GM19035 (cell line): ENCODE data around the gene CDHR2.
"Not testable (repeated sequence)": the region's sequence is repeated elsewhere in the genome, so short reads cannot be mapped to it uniquely, and the experiment has no call there.

Experiments
- ATAC-seq: cut with Tn5 transposase; IDR thresholded peaks from one replicate; pipeline ENCODE4 v1.9.1; 2021; ENCODE audit not compliant: unreplicated experiment

Gene CDHR2

DNA sequence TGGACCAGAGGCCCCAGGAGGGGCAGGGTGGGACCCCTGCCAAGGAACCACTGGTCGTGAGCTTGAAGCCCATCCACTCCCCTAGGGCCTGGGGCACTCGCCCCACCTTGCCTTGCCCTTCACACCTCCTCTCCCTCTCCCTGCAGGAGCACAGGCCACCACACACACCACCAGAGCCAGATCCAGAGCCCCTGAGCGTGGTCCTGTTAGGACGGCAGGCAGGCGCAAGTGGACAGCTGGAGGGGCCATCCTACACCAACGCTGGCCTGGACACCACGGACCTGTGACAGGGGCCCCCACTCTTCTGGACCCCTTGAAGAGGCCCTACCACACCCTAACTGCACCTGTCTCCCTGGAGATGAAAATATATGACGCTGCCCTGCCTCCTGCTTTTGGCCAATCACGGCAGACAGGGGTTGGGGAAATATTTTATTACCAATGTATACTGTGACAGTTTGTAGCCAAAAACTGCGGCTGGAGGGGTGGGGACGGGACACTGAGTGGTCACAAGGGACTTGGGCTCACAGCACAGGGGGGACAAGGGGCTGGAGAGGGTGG is 46.3 kb downstream of the CDHR2 start:
- no peak for ATAC-seq

DNA sequence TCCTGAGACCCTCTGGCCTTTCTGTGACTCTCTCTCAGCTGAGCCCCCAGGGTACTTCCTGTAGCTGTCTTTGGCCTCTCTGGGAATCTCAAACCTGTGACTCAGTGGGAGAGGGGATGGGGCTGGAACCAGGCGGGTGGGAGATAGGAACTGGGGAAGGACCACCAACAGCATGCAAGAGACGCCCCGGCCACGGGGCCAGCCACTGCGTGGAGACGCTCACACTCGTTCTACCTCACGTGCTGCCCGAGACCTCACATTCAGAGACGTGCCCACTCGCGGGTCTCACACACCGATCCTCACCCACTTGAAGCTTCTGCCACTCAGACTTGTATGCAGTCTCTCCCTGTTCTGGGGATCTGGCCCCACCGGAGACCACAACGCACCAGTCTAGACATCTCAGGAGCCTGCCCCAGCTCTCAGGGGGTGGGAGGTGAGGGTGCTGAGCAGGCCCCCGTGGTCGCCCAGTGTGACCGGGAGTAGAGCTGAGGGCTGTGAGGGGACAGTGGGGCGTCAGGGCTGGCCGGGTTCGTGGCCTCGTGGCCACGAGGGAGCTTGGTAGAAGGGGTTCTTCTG is 47.0 kb downstream of the CDHR2 start:
- no peak for ATAC-seq

DNA sequence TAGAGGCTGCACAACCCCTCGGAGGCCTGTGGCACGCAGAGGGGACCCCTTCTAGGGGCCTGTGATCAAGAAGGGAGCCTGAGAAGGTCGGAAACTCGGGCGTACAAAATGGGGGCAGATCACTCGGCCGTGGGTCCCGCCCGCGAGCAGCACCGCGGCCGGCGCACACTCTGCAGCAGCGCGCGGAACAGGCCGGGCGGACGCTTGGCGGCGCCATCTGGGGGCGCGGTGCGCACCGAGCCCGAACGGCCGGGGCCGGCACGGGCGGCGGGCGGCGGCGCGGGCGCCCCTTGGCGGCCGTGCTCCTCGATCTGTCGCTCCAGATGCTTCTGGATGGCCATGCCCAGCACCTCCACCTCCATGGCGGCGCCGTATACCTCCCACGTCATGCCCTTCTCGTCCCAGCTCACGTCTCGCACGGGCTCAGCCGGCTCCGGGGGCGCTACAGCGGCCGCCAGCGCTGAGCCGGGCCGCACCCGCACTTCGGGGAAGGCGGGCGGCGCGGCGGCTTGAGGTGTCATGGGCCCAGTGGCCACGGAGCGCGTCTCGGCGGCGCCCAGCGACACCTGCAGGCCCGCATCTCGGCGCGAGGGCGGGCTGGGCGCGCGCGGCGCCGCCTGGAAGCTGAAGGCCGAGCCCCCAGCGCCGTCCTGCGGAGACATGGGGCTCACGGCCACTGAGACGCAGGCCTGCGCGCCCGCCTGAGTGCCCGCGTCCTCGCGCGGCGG is 47.7 kb downstream of the CDHR2 start:
- ATAC-seq = peak; percentile 40

DNA sequence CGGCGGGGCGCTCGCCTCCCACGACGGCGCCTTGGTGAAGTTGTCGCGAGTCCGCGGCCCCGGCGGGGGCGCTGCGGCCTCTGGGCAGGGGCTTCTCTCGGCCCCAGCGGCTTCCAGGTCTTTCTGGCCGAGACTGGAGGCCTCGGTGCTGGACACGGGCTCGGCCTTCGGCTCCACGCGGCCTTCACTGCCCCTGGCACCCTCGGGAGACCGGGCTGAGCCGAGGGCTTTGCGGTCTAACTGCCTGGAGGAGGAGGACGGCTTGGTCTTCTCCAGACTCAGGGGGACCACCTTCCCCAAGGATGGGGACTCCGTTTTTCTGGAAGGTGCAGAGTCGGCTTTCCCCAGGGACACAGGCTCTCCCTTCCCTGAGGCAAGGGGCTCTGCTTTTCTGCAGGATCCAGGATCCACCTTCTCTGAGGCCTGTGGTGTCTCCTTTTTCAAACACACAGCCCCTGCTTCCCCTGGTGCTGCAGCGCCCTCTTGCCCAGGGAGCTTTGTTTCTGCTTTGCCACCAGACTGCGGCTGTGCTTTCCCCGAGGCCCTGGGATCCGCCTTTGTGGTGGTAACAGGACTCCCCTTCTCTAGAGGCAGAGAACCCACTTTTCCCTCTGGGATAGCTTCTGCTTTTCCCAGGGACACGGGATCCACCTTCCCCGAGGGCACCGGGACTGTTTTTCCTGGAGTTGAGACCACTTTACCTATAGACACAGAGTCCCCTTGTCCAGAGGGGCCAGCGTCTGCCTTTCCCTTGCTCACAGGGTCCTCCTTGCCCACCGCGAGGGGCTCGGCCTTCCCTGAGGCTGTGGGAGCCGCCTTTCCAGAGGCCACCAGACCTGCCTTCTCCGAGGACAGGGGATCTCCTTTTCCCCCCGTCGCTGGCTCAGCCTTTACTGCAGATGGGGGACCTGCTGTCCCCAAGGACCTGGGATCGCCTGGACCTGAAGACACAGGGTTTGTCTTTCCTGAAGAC is 48.6 kb downstream of the CDHR2 start:
- ATAC-seq = no peak

DNA sequence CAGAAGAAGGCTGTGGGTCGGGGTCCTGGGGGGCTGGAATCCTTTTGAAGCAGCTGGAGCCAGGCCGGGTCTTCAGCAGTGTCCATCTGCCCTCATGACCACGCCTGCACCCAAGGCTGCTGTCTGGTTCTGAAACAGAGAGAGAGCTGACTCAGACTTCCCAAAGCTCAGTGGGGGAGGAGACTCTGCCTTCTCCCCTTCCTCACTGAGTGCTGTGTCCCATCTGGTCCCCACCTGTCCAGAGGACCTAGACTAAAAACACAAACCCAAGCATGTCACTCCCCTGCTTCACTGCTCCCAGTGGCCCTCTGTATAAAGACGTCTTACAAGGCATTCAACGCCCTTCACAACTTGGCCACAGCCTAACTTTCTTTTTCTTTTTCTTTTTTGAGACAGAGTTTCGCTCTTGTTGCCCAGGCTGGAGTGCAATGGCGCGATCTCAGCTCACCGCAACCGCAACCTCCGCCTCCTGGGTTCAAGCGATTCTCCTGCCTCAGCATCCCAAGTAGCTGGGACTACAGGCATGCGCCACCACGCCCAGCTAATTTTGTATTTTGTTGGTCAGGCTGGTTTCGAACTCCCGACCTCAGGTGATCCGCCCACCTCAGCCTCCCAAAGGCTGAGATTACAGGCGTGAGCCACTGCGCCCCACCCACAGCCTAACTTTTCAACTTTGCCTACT is 50.7 kb downstream of the CDHR2 start:
- not testable (repeated sequence) for ATAC-seq

DNA sequence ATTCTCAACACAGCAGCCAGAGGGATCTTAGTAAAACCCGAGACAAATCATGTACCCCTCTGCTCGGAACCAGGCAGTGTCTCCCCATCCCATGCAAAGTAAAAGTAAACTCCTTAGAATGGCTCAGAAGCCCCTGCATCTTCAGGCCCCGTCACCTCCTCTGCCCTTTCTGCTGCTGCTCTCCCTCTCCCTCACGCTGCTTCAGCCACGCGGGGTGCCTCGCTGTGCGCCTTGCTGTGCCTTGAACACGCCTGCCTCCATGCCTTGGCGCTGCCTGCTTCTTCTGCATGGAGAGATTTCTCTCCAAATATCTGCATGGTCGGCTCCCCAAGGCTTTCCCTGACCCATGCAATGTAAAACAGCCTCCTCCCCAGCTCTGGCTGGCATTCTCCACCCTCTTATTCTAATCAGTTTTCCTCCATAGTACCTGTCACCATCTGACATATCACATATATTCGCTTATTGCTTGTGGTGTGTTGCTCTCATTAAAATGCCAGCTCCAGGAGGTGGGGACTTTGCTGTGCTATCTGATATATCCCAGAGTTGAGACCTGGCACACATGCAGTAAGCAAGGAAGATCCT is 52.9 kb downstream of the CDHR2 start:
- no peak for ATAC-seq

DNA sequence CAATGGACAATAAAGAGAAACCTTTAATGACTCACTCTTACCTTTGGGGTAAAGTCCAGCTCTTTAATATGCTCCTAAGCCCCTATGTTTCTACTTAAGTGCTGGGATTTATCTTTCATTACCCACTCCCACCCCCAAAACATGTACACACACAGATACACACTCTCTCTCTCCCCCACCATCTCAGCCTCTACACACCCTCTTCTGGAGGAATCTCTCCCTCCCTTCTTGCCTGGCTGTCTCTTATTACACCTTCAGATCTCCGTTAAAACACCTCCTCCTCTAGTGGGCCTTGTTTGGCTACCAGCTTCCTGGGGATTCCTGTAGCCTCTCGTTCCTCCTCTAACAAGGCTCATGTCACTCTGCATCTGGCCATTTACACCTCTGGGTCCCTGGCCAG is 53.9 kb downstream of the CDHR2 start:
- ATAC-seq = no peak

DNA sequence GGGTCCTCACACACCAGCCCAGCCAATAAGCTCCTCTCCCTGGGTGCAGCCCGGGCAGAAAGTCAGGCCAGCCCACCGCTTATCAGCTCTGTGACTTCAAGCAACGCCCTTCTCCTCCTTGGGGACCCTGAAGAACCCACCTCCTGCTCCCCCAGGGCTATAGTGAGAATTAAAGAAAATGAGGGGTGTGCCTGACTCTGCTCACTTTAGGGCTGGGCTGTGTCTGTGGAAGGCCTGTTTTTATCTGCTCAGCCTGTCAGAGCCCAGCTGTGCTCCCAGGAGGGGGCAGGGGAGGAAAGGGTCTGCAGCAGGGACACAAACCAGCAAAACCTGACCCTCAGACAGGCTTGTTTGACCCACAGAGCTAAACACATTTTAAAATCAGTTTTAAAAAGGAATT is 56.9 kb downstream of the CDHR2 start:
- ATAC-seq = no peak

DNA sequence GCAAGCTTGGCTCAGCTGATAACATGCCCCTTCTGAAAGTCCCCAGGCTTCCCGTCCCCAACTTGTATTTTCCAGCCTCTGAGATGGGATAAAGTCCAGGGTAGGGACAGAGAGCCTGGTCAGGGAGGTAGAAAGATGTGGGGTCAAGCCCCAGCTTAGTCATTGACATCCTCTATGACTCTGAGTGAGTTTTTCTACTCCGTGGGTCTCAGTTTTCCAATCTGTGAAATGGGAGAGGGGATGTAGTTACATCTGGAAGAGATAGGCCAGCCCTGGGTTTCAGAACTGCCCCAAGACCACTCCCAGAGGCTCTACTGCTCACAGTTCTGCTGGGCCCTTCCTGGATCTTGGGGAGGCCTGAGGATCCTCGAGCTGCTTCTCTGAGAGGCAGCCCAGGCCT is 57.7 kb downstream of the CDHR2 start:
- ATAC-seq = no peak

DNA sequence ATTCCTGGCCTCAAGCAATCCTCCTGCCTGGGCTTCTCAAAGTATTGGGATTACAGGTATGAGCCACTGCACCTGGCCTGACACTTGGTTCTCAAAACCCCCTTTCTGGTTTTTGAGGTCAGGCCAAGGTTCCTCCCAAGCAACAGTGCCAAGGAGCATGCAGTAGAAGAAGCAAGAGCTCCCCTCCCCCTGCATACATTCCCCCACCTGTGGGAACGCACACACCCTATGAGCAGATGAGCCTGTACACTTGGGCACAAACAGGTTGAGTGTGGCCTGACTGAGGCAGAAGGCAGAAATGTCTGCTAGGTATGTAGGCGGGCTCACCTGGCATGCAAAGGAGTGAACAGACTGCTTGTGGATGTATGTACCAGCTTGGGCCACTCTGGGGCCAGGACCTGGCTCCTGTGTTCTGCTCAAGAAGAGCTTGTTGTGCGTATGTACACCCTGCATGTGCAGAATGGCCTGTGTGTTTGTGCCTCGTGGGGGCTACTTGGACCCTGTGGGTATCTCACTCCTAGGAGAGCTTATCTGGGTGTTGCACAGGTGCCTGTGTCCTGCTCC is 59.1 kb downstream of the CDHR2 start:
- no peak for ATAC-seq

DNA sequence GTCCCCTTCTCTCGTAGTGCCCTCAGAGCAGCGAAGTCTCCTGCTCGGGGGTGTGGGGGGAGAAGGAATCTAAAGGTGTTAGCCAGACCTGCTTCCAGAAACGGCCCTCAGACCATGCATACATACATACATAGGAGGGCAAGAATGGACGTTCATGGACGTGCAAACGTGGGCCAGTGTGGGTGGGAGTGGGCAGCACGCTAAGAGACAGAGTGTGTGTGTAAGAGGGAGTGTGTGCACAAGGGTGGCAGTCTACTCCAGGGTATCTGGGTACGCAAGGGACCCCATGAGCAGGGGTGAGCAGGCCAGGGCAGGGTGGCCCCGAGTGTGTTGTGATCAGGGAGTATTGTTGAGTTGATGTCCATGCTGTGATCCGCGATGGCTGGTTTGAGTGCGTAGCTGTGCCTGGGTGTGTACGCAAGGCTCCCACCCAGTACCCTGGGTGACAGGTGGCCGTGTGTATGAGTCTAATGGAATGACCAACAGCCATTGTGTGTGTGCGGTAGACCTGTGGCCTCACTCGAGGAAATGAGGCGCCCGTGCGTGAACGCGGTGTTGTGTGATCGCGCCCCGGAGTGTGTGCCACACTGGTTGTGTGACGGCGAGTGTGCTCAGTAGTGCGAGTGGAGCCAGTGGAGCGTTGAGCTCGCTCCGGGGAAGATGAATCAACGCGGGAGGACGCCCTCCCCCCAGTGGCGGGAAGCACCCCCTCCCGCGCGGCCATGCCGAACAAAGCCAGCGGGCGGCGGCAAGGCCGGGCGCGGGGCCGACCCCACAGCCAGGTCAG is 60.0 kb downstream of the CDHR2 start:
- ATAC-seq = peak; percentile 23

DNA sequence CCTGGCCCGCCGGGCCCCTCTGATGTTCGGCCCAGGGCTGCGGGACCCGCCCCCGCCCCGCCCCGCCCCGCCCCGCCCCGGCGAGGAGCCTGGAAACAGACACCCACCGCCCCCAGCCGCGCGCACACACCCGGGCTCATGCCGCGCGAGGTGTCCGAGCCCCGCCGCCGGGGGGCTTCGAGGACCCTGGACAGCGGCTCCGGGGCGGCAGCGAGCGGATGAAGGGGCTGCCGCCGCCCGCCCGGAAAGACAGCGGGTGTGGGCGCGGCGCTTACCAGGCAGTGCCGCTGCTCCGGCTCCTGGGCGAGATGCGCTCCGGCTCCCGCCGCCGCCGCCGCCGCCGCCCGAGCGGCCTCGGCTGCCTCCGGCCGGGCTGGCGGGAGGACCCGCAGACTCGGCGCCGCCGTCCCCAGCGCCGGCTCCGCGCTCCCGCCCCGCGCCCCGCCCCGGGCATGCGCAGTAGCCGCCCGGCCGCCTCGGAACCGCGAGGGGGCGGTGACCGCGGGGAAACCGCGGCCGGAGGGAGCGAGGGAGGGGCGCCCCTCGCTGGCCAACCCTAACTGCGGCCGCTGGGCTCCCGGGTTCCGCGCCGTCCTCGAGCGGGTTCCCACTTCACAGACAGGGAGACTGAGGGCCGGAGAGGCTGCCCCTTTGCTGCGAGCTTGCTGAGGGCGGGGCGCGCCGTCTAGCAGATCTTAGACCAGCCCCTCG is 60.7 kb downstream of the CDHR2 start, which contains the start of gene GPRIN1:
Gene GPRIN1, minus strand, starts transcription at position 433 of the 711 bp plus-strand sequence. CDS start 10,322 bp downstream, outside the sequence.
- ATAC-seq = peak; percentile 85

DNA sequence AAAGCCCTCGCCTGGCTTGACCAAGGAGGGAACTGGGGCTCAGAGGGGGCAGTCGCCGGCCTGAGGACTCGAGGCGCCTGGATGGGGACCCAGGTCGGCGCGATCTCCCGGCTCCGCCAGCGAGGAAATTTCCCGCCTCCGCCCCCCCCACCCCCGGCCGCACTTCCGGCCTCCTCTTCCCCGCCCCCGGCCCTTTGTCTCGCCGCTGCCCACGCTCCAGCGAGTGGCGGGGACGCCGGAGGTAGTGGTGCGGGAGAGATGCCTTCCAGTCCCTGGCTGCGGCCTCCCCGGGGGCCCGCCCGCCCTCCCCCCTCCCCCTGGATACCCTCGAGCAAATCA is 61.3 kb downstream of the CDHR2 start:
- ATAC-seq = no peak

DNA sequence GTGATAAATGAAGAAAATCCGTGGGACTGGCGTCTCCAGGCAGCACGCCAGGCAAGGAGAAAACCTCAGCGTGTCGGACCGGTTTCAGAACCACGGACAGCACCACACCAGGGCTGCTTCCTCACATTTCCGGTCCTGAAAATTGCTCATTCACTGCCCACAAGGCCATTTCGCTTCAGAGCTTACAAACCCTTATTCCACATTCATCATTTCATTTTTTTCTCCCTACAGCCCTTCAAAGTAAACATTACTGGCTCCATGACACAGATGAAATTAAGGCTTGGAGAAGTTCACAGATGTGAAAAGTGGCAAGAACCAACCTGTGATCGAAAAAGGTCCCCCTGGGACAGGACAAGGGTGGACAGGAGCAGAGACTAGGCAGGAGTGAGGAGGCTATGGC is 62.3 kb downstream of the CDHR2 start:
- ATAC-seq = no peak

DNA sequence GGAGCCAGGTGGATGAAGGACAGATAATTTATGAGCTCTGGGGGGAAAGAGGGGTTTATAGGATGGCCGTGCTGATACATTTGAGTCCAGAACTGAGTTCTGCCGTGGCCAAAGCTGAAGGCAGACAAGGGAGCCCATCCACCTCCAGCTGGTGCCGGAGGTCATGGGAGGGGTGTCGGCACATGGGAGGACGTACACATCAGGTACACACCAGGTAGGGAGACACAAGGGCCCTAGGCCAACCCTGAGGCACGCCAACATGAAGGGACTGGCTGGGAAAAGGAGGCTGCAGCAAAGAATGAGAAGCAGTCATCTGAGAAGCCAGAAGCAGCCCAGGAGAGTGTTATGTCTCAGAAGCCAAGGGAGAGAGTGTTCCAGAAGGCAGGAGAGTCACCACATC is 62.9 kb downstream of the CDHR2 start:
- ATAC-seq = no peak

DNA sequence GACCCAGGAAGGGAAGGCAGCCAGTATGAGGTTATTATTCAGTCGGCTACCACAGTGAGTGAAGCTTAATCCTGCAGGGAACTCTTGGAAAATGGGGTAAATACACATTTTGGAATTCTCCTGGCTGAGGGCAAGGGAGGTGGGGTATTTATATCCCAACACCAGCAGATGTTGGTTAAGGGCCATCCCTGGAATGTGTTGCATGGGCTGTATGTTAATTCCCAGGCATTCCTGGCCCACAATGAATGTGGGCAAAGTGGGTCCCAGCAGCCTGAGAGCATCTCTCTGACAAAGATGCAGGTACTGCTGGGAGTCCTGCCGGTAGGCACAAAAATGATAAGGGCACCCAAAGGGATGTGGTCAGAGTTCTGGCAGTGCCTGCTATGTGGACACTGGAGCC is 63.7 kb downstream of the CDHR2 start:
- ATAC-seq = no peak

DNA sequence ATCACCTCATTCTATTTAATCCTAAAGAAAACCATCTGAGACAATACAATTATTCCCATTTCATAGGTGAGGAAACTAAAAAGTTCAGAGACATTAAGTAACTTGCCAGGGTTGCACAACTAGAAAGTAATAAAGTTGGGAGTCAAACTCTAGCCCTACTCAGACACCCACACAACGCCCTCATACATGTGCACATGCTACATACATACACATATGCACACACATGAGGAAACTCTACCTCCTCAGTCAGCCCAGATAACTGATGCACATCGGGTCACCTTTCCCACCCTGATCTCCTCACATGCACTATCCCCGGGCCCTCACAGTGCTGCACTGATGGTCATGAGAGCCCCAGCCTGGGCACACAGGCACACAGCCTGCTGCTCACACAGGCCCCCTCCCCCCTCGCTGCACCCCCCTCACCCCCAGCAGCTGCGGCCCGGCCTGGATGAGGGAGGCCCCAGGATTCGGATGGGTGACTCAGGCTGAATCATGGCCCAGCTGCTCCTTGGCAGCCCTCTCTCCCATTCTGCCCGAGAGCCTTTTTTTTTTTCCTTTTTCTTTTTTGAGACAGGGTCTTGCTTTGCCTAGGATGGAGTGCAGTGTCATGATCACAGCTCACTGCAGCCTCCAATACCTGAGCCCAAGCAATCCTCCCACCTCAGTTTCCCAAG is 65.8 kb downstream of the CDHR2 start:
- no peak for ATAC-seq

DNA sequence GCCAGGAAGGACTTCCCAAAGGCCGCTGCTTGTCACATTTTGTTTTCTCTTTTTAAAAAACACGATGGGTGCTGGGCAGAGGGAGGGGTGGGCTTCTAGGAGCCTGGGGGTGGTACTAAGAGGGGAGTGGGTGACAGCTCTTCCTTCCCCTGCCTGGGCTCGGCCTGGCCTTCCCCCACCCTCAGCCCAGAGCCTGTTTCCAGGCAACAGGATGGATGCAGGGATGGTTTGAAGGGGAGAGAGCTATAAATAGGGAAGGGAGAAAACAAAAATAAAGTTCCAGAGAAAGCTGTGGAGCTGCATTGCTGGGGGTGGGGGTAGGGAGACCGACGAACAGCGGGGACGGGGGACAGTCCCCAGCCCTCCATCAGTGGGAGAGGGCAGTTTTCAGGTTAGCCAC is 67.4 kb downstream of the CDHR2 start:
- ATAC-seq = no peak
